ENCODE data around the gene DGAT2.

GRCh38 chr11:75757651-75758050 lies 10.9 kb upstream of the DGAT2 start:
- TF ChIP-seq CTCF (conservative IDR thresholded peaks at IDR 0.05) (no peak), ZFX (IDR thresholded peaks at IDR 0.05) (no peak)

Measured in C4-2B (cell line).